NCI-H2196 (cell line): ENCODE measurements around the gene GCK.
A peak's percentile ranks its signal among the peaks of the same experiment; 100 is the strongest.

ENCODE experiments used
- DNase-seq: peaks from one replicate; lab custom pipeline; 2025; ENCODE audit not compliant: unreplicated experiment; lab: John Stamatoyannopoulos, UW

The GCK gene

GRCh38 chr7:44107116-44107960 is 81.9 kb downstream of the GCK start:
- no peak for DNase-seq

- no peak for DNase-seq
These were observed 82.8 kb downstream of the GCK start for GRCh38 chr7:44106311-44107065.

- DNase-seq = no peak
These were observed 83.4 kb downstream of the GCK start for GRCh38 chr7:44105832-44106231.

- no peak for DNase-seq
These were observed 84.1 kb downstream of the GCK start for GRCh38 chr7:44104860-44105771.

- no peak for DNase-seq
These were observed 85.0 kb downstream of the GCK start, which contains the start of gene AEBP1 for GRCh38 chr7:44103923-44104859. Gene AEBP1 (plus strand): TSS chr7:44104345. CDS start chr7:44104666, 321 bp downstream.

- no peak for DNase-seq
These were observed 85.7 kb downstream of the GCK start for GRCh38 chr7:44103566-44103922.

GRCh38 chr7:44102846-44103565 is 86.2 kb downstream of the GCK start:
- DNase-seq = no peak

- DNase-seq = no peak
These were observed 87.0 kb downstream of the GCK start for GRCh38 chr7:44101966-44102845.

- DNase-seq = no peak
These were observed 87.8 kb downstream of the GCK start for GRCh38 chr7:44101303-44101965.

GRCh38 chr7:44100458-44101302 is 88.6 kb downstream of the GCK start:
- DNase-seq = no peak

GRCh38 chr7:44099669-44100068 is 89.6 kb downstream of the GCK start:
- no peak for DNase-seq

- no peak for DNase-seq
These were observed 90.9 kb downstream of the GCK start for GRCh38 chr7:44098092-44099068.

- DNase-seq = peak; percentile 9
These were observed 91.9 kb downstream of the GCK start for GRCh38 chr7:44097064-44097932.

GRCh38 chr7:44096326-44096881 is 92.8 kb downstream of the GCK start:
- DNase-seq = no peak

GRCh38 chr7:44095781-44096180 is 93.5 kb downstream of the GCK start:
- no peak for DNase-seq
